ENCODE measurements around the gene TREX2.

The TREX2 gene

DNA sequence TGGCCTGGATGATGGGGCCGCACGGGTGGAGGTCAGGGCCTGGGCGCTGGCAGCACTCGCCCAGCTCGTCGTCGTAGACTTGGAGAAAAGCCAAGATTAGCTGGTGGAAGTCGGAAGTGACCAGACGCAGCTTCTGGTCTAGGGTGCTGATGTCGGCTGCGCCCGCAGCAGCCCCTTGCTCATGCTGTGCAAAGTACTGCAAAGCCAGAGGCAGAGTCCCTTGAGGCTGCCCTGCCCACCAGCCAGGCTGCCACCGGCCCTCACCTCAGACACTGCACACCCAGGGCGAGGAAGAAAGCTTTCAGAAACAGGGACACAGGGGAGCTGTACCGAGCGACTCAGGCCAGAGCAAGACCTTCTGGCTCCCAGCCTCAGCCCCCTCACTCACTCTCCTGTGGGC lies 9.7 kb upstream of the TREX2 start:
- no peak for DNase-seq (ENCODE audit: low read depth)

DNA sequence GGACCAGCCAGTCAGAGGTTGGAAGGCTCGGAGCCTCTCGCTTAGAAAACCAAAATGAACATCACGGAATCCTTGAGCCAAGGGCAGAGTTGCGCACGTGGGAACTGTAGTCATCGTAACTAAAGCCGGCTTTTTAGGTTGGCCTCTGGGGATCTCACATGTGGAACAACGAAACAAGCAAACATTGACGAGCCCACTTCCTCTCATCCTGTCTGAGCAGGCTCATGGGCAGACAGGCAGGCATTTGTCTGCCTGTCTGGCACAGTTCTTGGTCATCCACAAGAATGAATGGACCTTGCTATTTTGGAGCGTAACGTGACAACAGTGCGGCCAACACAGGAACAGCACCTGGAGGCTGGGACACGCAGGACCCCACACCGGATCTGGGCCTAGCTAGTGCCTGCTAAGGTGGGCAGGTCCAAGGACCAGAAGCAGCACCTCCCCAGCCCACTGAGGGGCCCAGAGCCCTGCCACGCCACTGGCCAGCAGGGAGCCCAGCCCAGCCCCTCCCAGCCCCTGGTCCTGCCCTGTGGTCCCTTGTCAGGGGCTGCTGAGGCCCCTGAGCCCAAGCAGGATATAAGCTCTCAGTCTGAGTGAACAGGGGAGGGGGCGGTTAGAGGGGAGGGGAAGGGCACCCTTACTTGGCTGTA lies 9.2 kb upstream of the TREX2 start:
- DNase-seq (ENCODE audit: low read depth) = no peak

DNA sequence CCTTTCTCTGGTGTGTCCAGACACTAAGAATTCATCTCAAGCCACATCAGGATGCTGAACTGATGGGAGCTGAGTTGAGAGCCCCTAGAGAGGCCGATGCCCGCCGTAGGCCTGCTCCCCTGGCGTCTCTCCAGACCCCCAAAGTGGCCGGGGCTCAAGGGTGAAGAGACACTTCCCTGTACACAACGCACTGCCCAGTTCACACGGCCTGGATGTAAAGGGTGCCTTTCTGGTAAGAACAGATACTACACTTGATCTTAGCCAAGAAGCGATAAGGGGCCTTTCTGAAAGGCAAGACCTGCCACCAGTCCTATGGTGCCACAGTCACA lies 5.1 kb upstream of the TREX2 start:
- no peak for DNase-seq (ENCODE audit: low read depth)

DNA sequence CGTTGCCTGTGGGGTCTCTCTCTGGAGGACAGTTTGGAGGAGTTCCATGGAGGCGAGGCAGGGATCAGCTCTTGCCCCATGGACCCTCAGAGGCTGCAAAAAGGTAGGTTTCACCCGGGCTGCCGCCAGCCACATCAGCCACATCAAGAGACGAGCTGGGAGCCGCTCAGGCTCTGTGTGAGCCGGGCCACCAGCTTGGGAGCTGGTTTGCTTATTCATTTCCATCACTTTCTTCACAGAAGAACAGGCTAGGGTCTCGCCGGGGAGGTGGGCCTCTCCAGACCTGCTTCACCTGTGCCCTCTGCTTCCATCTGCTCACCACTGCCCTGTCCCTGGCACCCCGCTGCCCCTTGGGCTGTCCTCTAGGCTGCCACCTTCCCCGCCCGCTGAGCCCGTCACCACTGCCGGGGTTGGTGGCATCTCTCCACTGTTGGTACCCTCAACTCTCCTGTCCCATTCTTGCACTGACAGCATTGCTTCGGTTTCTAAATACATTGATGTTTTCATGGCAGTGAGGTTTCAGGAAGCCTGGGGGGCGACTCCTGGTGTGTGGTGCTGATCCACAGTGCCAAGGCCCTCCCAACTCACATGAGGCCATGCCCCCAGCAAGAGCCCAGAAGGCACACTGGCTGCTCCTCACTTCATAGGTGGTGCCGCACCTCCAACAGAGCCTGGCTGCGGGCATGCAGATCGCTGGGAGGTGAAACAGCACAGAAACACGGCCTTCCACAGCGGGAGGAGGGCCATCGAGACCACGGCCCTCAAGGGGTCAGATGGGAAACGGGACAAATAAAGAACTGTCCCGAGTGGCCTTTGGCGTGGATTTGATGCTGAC lies 4.5 kb upstream of the TREX2 start:
- no peak for DNase-seq (ENCODE audit: low read depth)

DNA sequence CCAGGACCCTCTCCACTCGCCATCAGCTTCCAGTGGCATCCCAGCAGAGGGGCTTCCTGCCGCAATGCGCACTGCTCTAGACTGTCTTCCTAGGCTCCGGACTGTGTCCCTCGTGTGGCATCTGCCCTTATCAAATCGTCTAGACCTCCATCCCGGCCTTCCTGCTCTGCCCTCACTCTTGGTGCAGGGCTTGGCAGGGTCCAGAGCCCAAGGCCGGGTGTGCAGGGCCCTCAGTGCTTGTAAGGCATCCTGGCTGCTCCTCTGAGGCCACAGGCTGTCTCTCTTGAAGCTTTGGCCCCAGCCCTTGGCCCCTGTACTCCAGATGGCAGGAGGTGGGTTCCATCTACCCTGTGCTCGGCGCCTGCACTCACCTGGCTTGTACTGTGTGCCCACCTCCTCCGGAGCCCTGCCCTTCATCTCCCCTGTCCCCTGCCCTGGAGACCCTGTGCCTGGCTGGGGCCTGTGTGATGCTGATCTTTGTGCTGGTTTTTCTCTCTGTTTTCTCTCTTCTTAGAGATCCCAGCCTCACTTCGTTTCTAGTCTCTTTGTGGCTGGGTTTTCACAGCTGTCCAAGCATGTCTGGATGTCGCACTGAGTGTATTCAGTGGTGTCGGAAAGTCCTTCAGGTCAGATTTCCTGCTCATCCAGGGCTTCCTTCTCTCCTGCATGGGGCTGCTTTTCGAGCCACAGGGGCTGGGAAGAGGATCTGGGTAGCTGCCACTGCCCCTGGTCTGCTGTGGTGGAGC lies 3.7 kb upstream of the TREX2 start:
- DNase-seq (ENCODE audit: low read depth) = no peak

GRCh38 chrX:153448556-153449367 lies 2.9 kb upstream of the TREX2 start:
- no peak for DNase-seq (ENCODE audit: low read depth)

GRCh38 chrX:153447581-153447960 lies 1.7 kb upstream of the TREX2 start:
- DNase-seq (ENCODE audit: low read depth) = no peak

DNA sequence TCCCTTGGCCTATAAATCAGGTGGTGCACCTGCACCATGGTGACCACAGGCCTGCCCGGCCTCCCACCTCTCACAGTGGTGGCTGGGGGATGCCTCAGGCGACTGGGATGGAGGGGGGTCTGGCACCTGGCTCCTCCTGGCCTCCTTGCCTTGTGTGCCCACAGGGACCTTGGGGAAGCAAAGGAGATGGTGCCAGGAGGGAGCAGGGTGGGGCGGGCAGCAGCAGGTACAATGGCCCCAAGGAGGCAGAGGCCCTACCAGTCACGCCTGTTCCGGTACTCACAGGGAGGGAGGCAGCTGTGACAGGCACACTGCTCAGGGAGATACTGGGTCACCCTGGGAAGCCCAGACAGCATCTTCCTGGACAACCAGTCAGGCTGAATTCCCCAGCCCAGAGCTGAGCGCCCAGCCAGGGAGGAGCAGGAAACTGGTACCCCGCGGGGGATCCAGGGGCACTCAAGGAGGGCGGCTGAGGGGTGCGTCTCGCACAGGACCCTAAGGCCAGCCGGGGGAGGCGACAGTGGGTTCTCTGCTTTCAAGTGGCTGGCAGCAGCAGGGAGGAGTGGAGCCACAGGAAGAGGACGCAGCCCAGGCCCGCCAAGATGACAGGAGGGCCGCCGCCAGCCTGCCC lies 1.2 kb upstream of the TREX2 start:
- DNase-seq (ENCODE audit: low read depth) = no peak

- no peak for DNase-seq (ENCODE audit: low read depth)
Observed at GRCh38 chrX:153446636-153446936, 730 bp upstream of the TREX2 start.

DNA sequence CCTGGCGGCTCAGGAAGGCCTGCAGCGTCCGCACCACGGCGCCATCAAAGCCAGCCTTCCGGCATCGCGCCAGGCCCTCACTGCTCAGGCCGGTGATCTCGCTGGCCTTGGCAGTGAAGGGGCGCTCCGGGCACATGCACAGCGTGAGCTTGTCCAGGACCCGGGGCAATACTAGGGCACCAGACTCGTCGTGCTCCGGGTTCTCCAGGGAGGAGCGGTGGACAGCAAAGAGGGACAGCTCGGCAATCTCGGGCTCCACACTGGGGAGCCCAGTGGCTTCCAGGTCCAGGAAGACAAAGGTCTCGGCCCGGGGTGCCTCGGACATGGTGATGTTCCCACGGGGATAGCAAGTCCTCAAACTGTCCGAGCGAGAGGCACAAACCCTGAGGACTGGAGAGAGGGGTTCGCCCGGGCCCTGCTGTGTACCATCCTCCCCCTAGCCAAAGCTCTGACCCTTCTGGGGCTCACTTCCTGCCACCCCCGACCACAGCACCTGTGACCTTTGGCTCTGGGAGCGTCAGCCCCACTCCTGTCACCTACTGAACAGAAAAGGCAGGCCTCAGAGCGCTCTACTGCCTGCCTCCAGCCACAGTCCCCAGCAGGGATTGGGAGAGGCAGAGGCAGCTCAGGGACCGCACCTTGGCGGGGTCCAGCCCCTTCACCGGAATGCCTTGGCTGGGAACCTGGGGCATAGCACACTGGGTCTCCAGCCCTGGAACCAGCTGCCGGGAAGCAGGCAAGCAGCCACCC lies 575 bp downstream of the TREX2 start:
- no peak for DNase-seq (ENCODE audit: low read depth)

DNA sequence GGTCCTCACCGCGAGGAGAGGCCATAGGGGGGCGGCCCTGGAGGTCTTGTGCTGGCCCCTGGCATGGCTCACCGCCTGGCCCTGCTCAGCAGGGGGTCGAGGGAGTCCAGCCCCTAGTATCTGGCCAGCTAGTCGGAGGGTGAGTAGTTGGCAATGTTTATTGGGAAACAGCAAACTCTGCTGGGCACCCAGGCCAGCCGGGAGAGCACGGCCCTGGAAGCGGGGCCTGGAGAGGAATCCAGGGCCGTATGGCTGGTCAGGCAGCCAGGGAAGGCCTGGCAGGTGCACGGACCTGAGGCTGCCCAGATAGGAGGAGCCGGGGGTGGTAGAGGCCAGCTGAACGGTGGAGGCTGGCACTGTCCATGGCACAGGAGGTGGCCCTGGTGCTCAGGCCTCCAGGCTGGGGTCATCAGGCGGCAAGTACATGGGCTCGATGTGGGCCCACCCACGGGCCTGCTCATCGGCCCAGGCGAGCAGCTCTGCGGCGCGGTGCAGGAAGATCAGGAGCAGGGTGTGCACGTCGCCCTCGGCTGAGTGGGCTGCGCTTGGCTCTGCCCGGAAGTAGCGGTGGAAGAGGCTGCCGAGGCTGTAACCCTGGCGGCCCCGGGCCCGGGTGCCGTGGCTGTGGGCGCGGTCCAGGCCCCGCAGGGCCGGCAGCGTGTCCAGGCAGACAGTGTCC lies 1.4 kb downstream of the TREX2 start:
- no peak for DNase-seq (ENCODE audit: low read depth)

GRCh38 chrX:153443476-153444332 lies 2.2 kb downstream of the TREX2 start:
- no peak for DNase-seq (ENCODE audit: low read depth)

GRCh38 chrX:153442463-153442862 lies 3.4 kb downstream of the TREX2 start:
- no peak for DNase-seq (ENCODE audit: low read depth)

GRCh38 chrX:153441981-153442380 lies 3.9 kb downstream of the TREX2 start:
- DNase-seq (ENCODE audit: low read depth) = no peak

- no peak for DNase-seq (ENCODE audit: low read depth)
Observed at GRCh38 chrX:153441296-153441695, 4.6 kb downstream of the TREX2 start.

- no peak for DNase-seq (ENCODE audit: low read depth)
Observed at GRCh38 chrX:153440556-153441135, 5.2 kb downstream of the TREX2 start.

GRCh38 chrX:153439977-153440376 lies 5.9 kb downstream of the TREX2 start:
- no peak for DNase-seq (ENCODE audit: low read depth)

DNA sequence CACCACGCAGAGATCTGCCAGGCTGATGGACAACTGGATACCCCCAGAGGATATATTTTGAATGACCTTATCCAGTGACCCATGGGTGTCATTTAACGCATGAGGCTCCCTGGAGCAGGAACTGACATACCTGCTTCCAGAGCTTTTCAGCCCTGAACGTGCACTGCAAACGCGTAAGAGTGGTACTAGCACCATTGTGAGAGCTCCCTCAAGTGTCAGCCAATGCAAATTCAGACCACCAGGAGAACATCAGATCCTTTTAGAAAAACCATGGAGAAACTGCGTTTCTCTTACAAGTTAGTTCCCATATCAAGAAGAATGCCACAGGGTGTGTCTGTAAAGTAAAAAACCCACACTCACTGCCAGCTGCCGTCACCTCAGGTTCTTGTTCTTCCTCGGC lies 7.3 kb downstream of the TREX2 start:
- no peak for DNase-seq (ENCODE audit: low read depth)

DNA sequence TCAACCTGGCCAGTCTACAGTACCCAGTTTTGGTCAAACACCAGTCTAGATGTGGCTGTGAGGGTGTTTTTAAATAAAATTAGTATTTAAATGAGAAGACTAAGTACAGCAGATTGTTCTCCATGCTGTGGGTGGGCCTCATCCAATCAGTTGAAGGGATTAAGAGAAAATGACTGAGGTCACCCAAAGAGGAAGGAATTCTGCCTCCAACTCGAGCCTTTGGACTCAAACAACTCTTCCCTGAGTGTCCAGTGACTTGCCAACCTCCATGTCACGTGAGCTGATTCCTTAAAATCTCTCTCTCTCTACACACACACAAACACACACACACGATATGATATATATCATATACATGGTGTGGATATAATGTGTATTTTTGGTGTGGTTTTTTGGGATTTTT lies 10.0 kb downstream of the TREX2 start:
- DNase-seq (ENCODE audit: low read depth) = no peak

Measured in activated T-cell treated with anti-CD3 and anti-CD28 coated beads for 1 hour (primary cell).